ENCODE measurements around the gene CEL.
"Not testable (repeated sequence)": the region's sequence is repeated elsewhere in the genome, so short reads cannot be mapped to it uniquely, and the experiment has no call there.

The CEL gene

DNA sequence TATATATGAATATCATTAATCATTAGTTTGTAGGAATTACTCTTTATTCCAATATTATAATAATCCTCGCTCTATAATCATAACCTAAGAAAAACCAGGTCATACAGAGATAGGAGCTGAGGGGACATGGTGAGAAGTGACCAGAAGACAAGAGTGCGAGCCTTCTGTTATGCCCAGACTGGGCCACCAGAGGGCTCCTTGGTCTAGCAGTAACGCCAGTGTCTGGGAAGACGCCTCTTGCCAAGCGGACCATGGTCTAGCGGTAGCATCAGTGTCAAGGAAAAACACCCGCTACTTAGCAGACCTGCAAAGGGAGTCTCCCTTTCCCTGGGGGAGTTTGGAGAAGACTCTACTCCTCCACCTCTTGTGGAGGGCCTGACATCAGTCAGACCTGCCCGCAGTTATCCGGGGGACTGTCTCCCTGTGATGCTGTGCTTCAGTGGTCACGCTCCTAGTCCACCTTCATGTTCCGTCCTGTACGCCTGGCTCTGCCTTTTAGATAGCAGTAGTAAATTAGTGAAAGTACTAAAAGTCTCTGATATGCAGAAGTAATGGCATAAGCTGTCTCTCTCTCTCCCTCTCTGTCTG lies 20.8 kb upstream of the CEL start:
- TF ChIP-seq, protein P1, sequence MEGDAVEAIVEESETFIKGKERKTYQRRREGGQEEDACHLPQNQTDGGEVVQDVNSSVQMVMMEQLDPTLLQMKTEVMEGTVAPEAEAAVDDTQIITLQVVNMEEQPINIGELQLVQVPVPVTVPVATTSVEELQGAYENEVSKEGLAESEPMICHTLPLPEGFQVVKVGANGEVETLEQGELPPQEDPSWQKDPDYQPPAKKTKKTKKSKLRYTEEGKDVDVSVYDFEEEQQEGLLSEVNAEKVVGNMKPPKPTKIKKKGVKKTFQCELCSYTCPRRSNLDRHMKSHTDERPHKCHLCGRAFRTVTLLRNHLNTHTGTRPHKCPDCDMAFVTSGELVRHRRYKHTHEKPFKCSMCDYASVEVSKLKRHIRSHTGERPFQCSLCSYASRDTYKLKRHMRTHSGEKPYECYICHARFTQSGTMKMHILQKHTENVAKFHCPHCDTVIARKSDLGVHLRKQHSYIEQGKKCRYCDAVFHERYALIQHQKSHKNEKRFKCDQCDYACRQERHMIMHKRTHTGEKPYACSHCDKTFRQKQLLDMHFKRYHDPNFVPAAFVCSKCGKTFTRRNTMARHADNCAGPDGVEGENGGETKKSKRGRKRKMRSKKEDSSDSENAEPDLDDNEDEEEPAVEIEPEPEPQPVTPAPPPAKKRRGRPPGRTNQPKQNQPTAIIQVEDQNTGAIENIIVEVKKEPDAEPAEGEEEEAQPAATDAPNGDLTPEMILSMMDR (IDR thresholded peaks at IDR 0.05), result peak; percentile 35
- H3K27ac ChIP-seq; DNase-seq (ENCODE audit: low spot score): not testable (repeated sequence)

DNA sequence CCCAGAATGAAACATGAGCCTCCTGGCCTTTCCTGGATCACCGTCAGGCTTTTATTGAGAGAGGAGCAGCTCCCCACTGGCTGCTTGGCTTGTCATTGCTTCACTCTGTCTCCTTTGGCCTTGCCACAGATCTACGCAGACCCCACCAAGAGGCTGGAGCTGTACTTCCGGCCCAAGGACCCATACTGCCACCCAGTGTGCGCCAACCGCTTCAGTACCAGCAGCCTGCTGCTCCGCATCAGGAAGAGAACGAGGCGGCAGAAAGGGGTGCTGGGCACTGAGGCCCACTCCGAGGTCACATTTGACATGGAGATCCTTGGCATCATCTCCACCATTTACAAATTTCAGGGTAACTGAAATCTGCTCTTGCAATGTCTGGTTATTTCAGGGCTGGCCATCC lies 19.8 kb upstream of the CEL start:
- Histone ChIP-seq H3K4me3 (no peak overlapping the region), H3K27ac (no peak overlapping the region)
- DNase-seq (ENCODE audit: low spot score), result no peak
- TF ChIP-seq, protein P1 (IDR thresholded peaks at IDR 0.05), result no peak

More for the DNA sequence above, 20.8 kb upstream of the CEL start:
- H3K4me3 ChIP-seq, result not testable (repeated sequence)

DNA sequence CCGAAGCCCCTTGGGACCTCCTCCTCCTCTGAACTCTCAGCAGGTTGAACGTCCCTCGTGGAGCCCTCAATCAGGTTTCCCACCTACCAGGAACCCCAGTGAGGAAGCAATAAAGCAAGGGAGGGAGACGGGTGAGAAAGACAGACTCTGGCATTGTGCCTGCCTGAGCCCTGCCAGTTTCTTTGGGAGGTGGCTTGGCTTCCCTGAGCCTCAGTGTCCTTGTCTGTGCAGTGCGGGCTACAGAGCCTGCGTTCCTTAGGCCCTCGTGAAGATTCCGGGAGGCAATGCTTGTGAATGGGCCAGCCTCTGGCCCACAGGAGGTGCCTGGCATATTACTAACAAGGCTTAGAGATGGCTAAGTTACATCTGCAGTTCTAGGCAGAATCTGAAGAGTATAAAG lies 19.1 kb upstream of the CEL start:
- no peak for DNase-seq (ENCODE audit: low spot score)
- TF ChIP-seq, protein P1 (IDR thresholded peaks at IDR 0.05), result no peak
- H3K4me3 ChIP-seq, result no peak overlapping the region
- H3K27ac ChIP-seq, result no peak overlapping the region

DNA sequence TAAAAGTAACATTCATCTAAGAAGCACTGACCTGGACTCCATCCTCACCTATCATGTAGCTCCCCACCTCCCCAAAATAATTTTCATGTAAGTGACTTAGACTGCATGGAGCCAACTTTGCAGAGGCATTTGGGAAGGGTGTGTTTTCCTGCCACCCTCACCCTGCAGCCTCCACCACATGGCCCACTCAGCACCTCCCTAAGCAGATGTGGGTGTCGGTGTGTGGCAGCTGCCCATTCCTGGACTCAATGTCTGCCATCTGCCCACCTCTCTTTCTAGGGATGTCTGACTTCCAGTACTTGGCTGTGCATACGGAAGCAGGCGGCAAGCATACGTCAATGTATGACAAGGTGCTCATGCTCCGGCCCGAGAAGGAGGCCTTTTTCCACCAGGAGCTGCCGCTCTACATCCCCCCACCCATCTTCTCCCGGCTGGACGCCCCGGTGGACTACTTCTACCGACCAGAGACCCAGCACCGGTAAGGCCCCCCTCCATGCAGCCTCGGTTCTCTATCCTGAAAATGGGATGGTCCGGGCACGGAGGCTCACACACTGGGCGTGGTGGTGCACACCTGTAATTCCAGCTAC lies 18.2 kb upstream of the CEL start:
- Histone ChIP-seq H3K27ac (no peak overlapping the region), H3K4me3 (no peak overlapping the region)
- DNase-seq (ENCODE audit: low spot score), result no peak
- TF ChIP-seq, protein P1 (IDR thresholded peaks at IDR 0.05), result no peak

DNA sequence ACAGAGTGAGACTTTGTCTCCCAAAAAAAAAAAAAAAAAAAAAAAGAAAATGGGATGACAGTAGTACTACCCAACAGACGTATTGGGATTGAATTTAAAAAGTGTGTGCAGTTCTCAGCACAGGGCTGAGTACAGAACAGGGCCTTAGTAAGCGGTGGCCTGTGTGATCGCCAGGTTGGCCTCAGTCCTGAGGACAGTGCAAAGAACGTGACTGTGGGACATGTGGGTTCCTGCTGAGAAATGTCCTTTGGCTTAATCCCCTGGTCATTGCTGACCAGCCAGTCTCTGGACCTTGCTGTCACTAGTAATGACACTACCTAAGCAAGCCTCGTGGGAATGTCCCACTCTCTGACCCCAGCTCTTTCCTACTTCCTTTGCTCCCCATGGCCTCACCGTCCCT lies 17.7 kb upstream of the CEL start:
- DNase-seq (ENCODE audit: low spot score), result no peak
- Histone ChIP-seq H3K27ac (no peak overlapping the region), H3K4me3 (no peak overlapping the region)
- TF ChIP-seq, protein P1 (IDR thresholded peaks at IDR 0.05), result no peak

DNA sequence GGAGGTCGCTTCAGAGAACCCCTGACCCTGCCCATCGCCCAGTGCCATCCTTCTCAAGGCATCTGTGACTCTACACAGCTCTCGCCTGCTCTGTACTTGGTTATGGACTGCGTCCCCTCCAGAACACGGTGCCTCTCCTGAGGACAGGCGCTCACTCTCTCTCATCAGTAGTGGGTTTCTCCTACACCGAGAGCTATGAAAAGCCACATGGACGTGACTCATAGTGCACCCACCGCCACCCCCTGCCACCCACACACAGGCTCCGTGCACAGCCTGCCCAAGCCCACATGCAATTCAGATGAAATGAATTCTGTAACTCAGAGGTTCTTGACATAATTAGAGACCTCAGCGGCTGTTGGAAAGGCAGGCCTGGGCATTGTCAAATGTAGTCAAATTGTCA lies 17.1 kb upstream of the CEL start:
- TF ChIP-seq, protein P1 (IDR thresholded peaks at IDR 0.05), result no peak
- Histone ChIP-seq H3K27ac (no peak overlapping the region), H3K4me3 (no peak overlapping the region)
- no peak for DNase-seq (ENCODE audit: low spot score)

DNA sequence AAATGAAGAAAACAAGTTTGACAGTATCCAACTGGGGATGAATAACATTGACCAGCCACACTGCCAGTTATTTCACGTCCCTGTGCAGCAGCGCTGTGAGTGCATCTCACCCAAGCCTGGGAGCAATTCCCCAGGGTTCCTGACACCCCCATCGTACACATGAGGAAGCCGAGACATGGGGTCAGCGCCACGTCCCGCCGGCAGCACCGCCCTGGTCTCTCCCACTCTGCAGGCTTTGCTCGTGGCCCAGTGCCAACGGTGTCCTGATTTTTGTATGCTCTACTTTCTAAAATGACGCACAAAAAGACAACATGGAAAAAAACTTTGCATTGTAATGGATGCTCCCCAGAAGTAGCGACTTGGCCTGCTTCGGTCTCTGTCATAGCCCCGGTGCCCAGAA lies 16.6 kb upstream of the CEL start:
- Histone ChIP-seq H3K27ac (no peak overlapping the region), H3K4me3 (no peak overlapping the region)
- no peak for DNase-seq (ENCODE audit: low spot score)
- TF ChIP-seq, protein P1 (IDR thresholded peaks at IDR 0.05), result no peak
